Activated CD4-positive, alpha-beta T cell treated with anti-CD3 and anti-CD28 coated beads, Interleukin-2, amount 10 ng/mL, durations not matched to agents 24 days and 14 days (primary cell): Measurements from ENCODE around the gene ALG3. TPM values are rescaled to one million over a fixed set of nuclear protein-coding genes. Genes with fewer than 3 reads are reported as not detected.

Experiments used
- DNase-seq: peaks from one replicate; pipeline ENCODE4 v3.0.0; 2022
- H3K27ac Mint-ChIP-seq: one replicate; pipeline ENCODE4 v1.8.0; 2022; ENCODE audit warnings: mild to moderate bottlenecking, mixed read lengths
- H3K27me3 Mint-ChIP-seq: one replicate; pipeline ENCODE4 v1.8.0; 2022; ENCODE audit warnings: mixed read lengths
- H3K36me3 Mint-ChIP-seq: one replicate; pipeline ENCODE4 v1.8.0; 2022; ENCODE audit warnings: low read depth, mild to moderate bottlenecking, mixed read lengths
- H3K4me1 Mint-ChIP-seq: one replicate; pipeline ENCODE4 v1.8.0; 2021; ENCODE audit warnings: mixed read lengths
- H3K4me3 Mint-ChIP-seq: one replicate; pipeline ENCODE4 v1.8.0; 2022; ENCODE audit warnings: mild to moderate bottlenecking, moderate library complexity, mixed read lengths
- H3K9me3 Mint-ChIP-seq: one replicate; pipeline ENCODE4 v1.8.0; 2021; ENCODE audit warnings: mixed read lengths
- intact Hi-C: fragments of 100-400 bp; cut with micrococcal nuclease; formaldehyde crosslinking; loops from one replicate; pipeline ENCODE4 v1.15.1; 2023
- total RNA-seq: library from RNA; stranded (reverse); gene quantifications from 2 replicates; pipeline ENCODE4 v1.2.3, GENCODE V29; 2022

ALG3 gene
- total RNA-seq, 1 donor from 2014 or later, result 82.5 TPM

DNA sequence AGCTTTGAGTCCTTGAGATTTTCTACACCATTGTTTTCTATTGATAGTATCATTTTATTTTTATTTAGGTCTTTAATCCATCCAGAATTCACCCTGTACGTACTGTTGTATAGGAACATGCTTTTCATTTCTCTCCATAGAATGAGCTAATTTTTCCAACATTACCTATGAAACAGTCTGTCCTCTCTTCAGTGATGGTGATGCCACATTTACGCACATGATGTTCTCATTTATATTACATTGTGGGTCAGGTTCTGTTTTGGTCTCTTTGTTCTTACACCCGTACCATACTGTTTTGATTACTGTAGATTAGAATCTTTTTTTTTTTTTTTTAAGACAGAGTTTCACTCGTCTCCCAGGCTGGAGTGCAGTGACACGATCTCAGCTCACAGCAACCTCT, 37.0 kb downstream of the ALG3 start:
- no peak for DNase-seq
- Mint-ChIP-seq H3K4me3 (no peak overlapping the region), H3K9me3 (no peaks in the 10 kb centered on the region), H3K4me1 (no peaks in the 10 kb centered on the region), H3K36me3 (no peaks in the 10 kb centered on the region), H3K27me3 (peaks cover 20% of the 10 kb centered on the region), H3K27ac (no peak overlapping the region)
- intact Hi-C loops, result no loop called here

GRCh38 chr3:184211297-184211696, 37.5 kb downstream of the ALG3 start:
- DNase-seq, result no peak
- intact Hi-C loops, result no loop called here
- Mint-ChIP-seq H3K36me3 (no peaks in the 10 kb centered on the region), H3K4me1 (no peaks in the 10 kb centered on the region), H3K4me3 (no peak overlapping the region), H3K27ac (no peak overlapping the region), H3K9me3 (no peaks in the 10 kb centered on the region), H3K27me3 (peaks cover 24% of the 10 kb centered on the region)

GRCh38 chr3:184209146-184209923, 39.4 kb downstream of the ALG3 start:
- Mint-ChIP-seq H3K36me3 (no peaks in the 10 kb centered on the region), H3K27ac (no peak overlapping the region), H3K4me3 (no peak overlapping the region), H3K9me3 (no peaks in the 10 kb centered on the region), H3K4me1 (no peaks in the 10 kb centered on the region), H3K27me3 (peaks cover 23% of the 10 kb centered on the region)
- no peak for DNase-seq
- intact Hi-C loops, result no loop called here

DNA sequence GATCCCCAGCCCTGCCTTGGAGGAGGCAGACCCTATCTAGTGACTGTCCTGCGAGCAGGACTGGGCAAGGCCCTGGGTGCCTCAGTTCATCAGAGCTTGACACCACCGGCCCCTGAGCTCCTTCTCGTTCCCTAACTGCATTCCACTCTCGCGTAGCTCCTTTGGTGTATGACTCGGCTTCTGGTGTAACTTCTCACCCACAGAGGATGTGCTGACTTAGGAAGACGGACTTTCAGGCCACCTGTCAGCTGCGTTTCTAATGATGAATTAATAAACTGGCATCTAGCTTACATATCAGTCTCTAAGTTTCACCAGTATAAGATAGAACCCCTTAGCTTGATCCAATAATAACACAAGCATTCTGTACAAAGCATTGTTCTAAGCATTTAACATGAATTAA, 45.2 kb downstream of the ALG3 start:
- Mint-ChIP-seq H3K4me3 (no peak overlapping the region), H3K4me1 (no peaks in the 10 kb centered on the region), H3K9me3 (no peaks in the 10 kb centered on the region), H3K27ac (no peak overlapping the region), H3K27me3 (peaks cover 11% of the 10 kb centered on the region), H3K36me3 (no peaks in the 10 kb centered on the region)
- no peak for DNase-seq
- intact Hi-C loops, result no loop called here

DNA sequence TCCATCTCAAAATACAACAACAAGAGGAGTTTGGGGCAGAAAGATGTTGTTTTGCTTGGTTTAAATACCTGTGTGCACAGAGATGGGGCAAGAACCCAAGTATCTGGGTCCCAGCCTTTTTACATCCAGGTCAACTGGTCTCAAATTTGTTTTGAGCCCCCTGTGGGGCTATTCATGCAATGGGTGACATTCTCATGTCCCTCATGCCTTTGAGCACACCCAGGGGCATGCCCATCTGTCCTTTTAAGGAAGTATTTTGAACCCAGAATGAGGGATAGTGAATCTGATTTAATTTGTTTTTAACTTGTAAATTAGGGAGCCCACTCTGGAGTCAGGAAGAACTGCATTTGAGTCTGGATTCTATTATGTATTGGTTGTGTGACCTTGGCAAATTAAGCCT, 47.9 kb downstream of the ALG3 start:
- Mint-ChIP-seq H3K9me3 (no peaks in the 10 kb centered on the region), H3K4me1 (no peaks in the 10 kb centered on the region), H3K27me3 (peaks cover 2% of the 10 kb centered on the region), H3K36me3 (no peaks in the 10 kb centered on the region), H3K4me3 (no peak overlapping the region), H3K27ac (no peak overlapping the region)
- DNase-seq, result no peak
- intact Hi-C loops, result no loop called here

DNA sequence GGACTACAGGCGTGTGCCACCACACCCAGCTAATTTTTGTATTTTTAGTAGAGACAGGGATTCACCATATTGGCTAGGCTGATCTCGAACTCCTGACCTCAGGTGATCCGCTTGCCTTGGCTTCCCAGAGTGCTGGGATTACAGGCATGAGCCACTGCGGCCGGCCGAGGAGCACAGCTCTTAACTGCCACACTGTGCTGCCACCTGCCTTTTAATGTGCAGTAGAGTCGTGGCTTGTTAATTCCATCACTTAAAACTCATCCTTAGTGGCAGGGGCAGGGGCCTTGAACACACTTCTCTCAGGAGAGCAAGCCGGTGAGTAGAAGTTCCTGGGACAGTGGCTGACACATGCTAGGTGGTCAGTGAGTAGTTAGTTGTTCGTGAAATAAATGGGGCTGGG, 50.3 kb downstream of the ALG3 start:
- Mint-ChIP-seq H3K4me3 (no peak overlapping the region), H3K27ac (no peak overlapping the region), H3K9me3 (no peaks in the 10 kb centered on the region), H3K27me3 (no peaks in the 10 kb centered on the region), H3K36me3 (peaks cover 14% of the 10 kb centered on the region), H3K4me1 (no peaks in the 10 kb centered on the region)
- no peak for DNase-seq
- intact Hi-C loops, result no loop called here

DNA sequence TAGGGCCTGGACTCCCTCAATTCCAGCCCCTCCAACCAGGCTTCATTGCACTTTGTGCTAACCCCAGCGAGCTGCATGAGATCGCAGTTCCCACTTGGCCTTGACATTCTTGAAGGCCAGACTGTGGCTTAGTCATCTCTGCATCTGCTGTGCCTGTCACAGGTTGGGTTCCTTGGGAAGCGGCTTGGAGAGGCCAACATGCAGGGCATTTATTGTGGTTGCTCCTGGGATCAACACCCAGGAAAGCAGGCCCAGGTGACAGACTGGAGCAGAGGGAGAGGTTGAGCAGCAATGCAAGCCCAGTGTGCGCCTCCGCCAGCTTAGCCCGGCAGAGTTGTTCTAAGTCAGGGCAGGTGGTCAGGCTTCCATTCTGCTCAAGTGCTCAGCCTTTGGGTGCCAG, 52.2 kb downstream of the ALG3 start:
- Mint-ChIP-seq H3K27ac (no peak overlapping the region), H3K27me3 (no peaks in the 10 kb centered on the region), H3K4me1 (no peaks in the 10 kb centered on the region), H3K9me3 (no peaks in the 10 kb centered on the region), H3K4me3 (no peak overlapping the region), H3K36me3 (peaks cover 33% of the 10 kb centered on the region)
- no peak for DNase-seq
- intact Hi-C loops, result no loop called here

DNA sequence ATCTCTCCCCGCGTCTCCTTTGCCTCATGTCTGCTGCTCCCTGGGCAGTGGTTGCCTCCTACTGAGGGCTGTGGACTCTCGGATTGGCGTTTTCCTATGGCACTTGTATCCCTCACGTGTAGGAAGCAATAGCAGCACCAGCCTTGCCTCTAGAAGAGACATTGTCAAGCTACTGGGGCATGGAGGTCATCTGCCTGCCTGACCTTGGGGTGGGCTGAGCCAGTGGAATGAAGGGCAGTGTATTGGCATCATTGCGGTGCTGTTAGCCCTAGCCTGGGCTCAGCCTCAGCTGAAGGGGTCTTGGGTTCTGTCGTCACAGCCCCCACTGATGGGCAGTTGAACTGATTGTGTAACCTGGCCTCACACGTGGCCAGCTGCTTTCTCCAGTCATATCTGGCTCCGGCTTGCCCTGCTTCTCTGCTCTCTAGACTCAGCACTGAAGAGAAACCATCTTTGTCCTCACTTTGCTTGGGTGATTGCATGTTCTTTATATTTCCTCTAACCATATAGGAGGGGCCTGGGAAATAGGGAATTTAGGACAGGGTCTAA, 54.7 kb downstream of the ALG3 start:
- no peak overlapping the region for H3K27ac Mint-ChIP-seq
- H3K36me3 Mint-ChIP-seq, result peaks cover 47% of the 10 kb centered on the region
- intact Hi-C loops, result no loop called here
- H3K4me1 Mint-ChIP-seq, result no peaks in the 10 kb centered on the region
- H3K9me3 Mint-ChIP-seq, result no peaks in the 10 kb centered on the region
- H3K27me3 Mint-ChIP-seq, result no peaks in the 10 kb centered on the region
- DNase-seq, result no peak
- no peak overlapping the region for H3K4me3 Mint-ChIP-seq

DNA sequence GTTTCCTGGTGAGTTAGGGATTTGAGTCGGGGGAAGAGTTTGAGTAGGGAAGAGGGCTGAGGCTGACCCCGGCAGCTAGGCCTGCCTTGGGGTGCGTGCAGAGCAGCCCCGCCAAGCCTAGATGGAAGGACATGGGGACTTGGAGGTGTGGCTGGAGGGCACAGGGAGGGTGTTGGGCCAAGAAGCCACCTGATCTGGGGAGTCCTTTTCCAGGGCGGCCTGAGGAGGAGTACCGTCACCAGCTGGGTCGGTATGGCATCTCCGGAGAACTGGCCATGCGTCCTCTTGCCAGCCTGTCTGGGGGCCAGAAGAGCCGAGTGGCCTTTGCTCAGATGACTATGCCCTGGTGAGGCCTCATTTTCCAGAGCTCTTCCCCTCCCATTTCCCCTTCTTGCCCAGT, 55.9 kb downstream of the ALG3 start:
- intact Hi-C loops, result no loop called here
- H3K4me3 Mint-ChIP-seq, result no peak overlapping the region
- peaks cover 5% of the 10 kb centered on the region for H3K4me1 Mint-ChIP-seq
- H3K36me3 Mint-ChIP-seq, result peaks cover 57% of the 10 kb centered on the region
- H3K27me3 Mint-ChIP-seq, result no peaks in the 10 kb centered on the region
- no peak overlapping the region for H3K27ac Mint-ChIP-seq
- DNase-seq, result no peak
- no peaks in the 10 kb centered on the region for H3K9me3 Mint-ChIP-seq

Other genes starting within 250 kb of the ALG3 start
- gene ABCC5, start 231.1 kb downstream of the ALG3 start, total RNA-seq, result 19.7 and 22.1 TPM in 2 replicates
- gene HTR3D, start 217.2 kb downstream of the ALG3 start, total RNA-seq, result not detected in 2 replicates
- gene HTR3C, start 195.9 kb downstream of the ALG3 start, total RNA-seq, result not detected in 2 replicates
- gene HTR3E, start 151.9 kb downstream of the ALG3 start, total RNA-seq, result not detected in 2 replicates
- gene EIF2B5, start 113.6 kb downstream of the ALG3 start, total RNA-seq, result 72.2 and 74.7 TPM in 2 replicates
- 49.0 and 54.5 TPM in 2 replicates for gene DVL3, start 93.6 kb downstream of the ALG3 start, total RNA-seq
- gene AP2M1, start 74.1 kb downstream of the ALG3 start, total RNA-seq, result 241 and 242 TPM in 2 replicates
- gene ABCF3, start 62.8 kb downstream of the ALG3 start, total RNA-seq, result 66.9 and 67.6 TPM in 2 replicates
- gene VWA5B2, start 19.4 kb downstream of the ALG3 start, total RNA-seq, result not detected in 2 replicates
- gene EEF1AKMT4, start 710 bp upstream of the ALG3 start, total RNA-seq, result 14.3 and 15.9 TPM in 2 replicates
- gene CAMK2N2, start 12.6 kb upstream of the ALG3 start, total RNA-seq, result 0.14 TPM in 2 replicates
- gene ECE2, start 27.1 kb upstream of the ALG3 start, total RNA-seq, result not detected in 2 replicates
- 280 and 283 TPM in 2 replicates for gene PSMD2, start 50.3 kb upstream of the ALG3 start, total RNA-seq
- gene EIF4G1, start 65.6 kb upstream of the ALG3 start, total RNA-seq, result 680 and 700 TPM in 2 replicates
- gene FAM131A, start 88.6 kb upstream of the ALG3 start, total RNA-seq, result 8.6 and 8.7 TPM in 2 replicates
- gene CLCN2, start 112.6 kb upstream of the ALG3 start, total RNA-seq, result 8.3 and 8.4 TPM in 2 replicates
- gene POLR2H, start 112.7 kb upstream of the ALG3 start, total RNA-seq, result 159 and 161 TPM in 2 replicates
- not detected in 2 replicates for gene THPO, start 129.2 kb upstream of the ALG3 start, total RNA-seq
- gene CHRD, start 131.1 kb upstream of the ALG3 start, total RNA-seq, result 0.07 TPM in 1 of 2 replicates, not detected in the other